Measurements from ENCODE around the gene MED29.

Gene MED29

GRCh38 chr19:39382991-39383828 is 8.0 kb upstream of the MED29 start:
- TF ChIP-seq, protein P1, sequence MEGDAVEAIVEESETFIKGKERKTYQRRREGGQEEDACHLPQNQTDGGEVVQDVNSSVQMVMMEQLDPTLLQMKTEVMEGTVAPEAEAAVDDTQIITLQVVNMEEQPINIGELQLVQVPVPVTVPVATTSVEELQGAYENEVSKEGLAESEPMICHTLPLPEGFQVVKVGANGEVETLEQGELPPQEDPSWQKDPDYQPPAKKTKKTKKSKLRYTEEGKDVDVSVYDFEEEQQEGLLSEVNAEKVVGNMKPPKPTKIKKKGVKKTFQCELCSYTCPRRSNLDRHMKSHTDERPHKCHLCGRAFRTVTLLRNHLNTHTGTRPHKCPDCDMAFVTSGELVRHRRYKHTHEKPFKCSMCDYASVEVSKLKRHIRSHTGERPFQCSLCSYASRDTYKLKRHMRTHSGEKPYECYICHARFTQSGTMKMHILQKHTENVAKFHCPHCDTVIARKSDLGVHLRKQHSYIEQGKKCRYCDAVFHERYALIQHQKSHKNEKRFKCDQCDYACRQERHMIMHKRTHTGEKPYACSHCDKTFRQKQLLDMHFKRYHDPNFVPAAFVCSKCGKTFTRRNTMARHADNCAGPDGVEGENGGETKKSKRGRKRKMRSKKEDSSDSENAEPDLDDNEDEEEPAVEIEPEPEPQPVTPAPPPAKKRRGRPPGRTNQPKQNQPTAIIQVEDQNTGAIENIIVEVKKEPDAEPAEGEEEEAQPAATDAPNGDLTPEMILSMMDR (IDR thresholded peaks at IDR 0.05) = no peak
- Mint-ChIP-seq H3K9me3 (no peaks in the 10 kb centered on the region), H3K36me3 (ENCODE audit: low read depth) (peaks cover 72% of the 10 kb centered on the region), H3K27me3 (ENCODE audit: low read depth, poor library complexity) (no peaks in the 10 kb centered on the region), H3K27ac (peak overlapping the region; percentile 73), H3K4me3 (no peak overlapping the region), H3K4me1 (no peaks in the 10 kb centered on the region)
- no peak for DNase-seq

DNA sequence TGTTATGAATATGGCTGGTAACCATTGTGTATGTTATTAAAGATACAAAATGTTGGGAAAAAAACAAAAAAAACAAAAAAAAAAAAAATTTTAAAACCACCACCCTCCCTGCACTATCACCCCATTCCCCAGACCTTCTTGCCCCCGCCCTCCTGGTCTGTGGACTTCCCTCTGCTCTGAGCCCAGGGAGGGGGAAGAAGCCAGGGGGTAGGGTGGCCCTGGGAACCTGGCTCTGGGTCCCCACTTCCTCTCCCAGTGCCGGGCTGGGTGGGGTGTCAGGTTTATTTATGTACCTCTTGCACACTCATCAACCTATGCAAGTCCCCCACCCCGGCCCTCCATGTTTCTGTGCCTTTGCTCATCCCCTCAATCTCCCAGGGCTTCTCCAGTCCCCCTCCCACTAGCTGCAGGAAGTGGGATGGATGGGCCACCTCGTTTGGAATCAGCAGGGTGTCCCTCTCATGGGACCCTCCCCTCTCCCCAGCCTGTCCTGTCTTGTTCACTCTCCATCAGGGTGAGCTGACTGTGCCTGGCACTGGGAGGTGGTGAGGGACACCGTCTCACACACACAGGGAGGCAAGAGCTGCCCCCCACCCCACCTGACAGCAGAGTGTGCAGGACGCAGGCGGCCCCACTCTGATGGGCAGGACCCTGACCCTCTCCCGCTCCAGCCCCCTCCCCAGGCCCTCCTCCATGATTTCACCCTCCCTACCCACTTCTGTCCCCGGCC is 6.2 kb upstream of the MED29 start:
- Mint-ChIP-seq H3K4me1 (peaks cover 8% of the 10 kb centered on the region), H3K27ac (peak overlapping the region; percentile 98), H3K27me3 (ENCODE audit: low read depth, poor library complexity) (no peaks in the 10 kb centered on the region), H3K4me3 (no peak overlapping the region), H3K9me3 (no peaks in the 10 kb centered on the region), H3K36me3 (ENCODE audit: low read depth) (peaks cover 71% of the 10 kb centered on the region)
- TF ChIP-seq, protein P1 (IDR thresholded peaks at IDR 0.05) = no peak
- no peak for DNase-seq

DNA sequence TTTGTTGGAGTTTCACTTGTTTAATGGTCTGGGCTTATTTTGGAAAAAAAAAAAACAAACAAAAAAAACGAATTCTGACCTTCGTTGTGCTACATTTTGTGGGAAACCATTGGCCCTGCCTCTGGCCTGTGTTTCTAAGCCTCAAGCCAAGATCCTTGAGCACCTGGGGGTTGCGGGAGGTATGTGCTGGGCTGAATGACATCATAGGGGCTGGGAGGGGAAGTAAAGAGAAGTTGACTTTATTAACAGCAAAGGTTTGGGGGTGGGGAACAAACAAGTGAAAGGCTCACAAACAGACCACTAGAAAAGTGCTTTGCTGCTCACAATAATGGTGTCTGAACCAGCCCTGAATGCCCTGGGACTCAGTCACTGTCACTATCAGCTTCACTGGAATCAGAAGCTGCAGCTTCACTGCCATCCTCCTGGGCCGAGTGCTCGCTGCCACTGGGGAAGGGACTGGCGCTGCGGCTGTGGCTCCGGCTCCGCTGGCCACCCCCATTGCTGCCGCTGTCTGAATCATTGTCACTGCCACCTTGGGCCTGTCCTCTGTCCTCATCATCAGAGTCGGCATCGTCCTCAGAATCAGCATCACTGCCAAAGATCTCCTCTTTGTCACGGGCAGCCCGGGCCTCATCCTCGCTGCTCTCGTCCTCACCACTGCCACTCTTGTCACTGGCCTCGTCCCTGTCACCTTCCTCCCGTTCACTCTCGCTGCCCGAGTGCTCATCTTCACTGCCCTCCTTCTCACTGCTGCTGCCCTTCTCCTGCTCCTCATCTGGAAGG is 5.4 kb upstream of the MED29 start:
- TF ChIP-seq, protein P1 (IDR thresholded peaks at IDR 0.05) = no peak
- no peaks in the 10 kb centered on the region for H3K9me3 Mint-ChIP-seq
- no peaks in the 10 kb centered on the region for H3K27me3 Mint-ChIP-seq (ENCODE audit: low read depth, poor library complexity)
- no peak overlapping the region for H3K4me3 Mint-ChIP-seq
- H3K36me3 Mint-ChIP-seq (ENCODE audit: low read depth) = peaks cover 66% of the 10 kb centered on the region
- H3K4me1 Mint-ChIP-seq = peaks cover 13% of the 10 kb centered on the region
- DNase-seq = no peak
- peak overlapping the region; percentile 98 for H3K27ac Mint-ChIP-seq

DNA sequence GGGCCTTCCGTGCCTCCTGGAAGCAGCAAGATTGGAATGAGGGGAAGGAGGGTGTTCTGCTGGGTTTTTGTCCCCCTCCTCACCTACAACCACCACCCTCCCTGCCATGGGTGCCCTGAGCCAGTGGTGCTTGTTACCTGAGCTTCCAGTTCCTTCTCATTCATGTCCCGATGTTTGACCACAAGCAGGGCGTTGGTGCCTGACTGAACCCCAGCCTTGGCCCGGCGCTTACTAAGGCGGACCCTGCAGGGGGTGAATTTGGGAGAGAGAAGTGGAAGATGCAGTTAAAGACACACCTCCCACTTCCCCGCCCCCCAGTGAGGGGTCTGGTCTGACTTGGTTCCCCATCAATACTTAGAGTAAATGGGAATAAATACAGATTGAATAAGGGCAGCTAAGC is 4.6 kb upstream of the MED29 start:
- no peaks in the 10 kb centered on the region for H3K27me3 Mint-ChIP-seq (ENCODE audit: low read depth, poor library complexity)
- no peaks in the 10 kb centered on the region for H3K9me3 Mint-ChIP-seq
- H3K4me3 Mint-ChIP-seq = no peak overlapping the region
- peak overlapping the region; percentile 43 for H3K27ac Mint-ChIP-seq
- TF ChIP-seq, protein P1 (IDR thresholded peaks at IDR 0.05) = no peak
- no peak for DNase-seq
- peaks cover 58% of the 10 kb centered on the region for H3K36me3 Mint-ChIP-seq (ENCODE audit: low read depth)
- H3K4me1 Mint-ChIP-seq = peaks cover 17% of the 10 kb centered on the region

DNA sequence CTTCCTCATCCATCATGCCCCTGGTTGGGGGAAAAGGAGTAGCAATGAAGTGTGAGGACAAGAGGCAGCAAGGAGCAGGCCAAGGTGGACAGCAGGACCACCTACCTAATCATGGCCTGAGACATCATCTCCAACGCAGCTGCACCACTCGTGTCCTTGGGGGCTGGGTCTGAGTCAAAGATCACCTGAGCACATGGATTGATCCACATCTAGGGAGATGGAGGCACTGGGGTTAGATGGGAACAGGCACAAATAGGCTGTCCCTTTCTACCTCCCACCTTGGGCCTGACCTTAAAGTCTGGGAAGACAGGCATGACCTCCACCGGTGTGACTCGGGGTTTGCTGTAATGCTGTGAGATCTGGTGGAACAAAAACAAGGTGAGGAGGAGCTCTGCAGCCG is 2.5 kb upstream of the MED29 start:
- Mint-ChIP-seq H3K4me1 (peaks cover 30% of the 10 kb centered on the region), H3K27ac (no peak overlapping the region), H3K36me3 (ENCODE audit: low read depth) (peaks cover 46% of the 10 kb centered on the region), H3K27me3 (ENCODE audit: low read depth, poor library complexity) (no peaks in the 10 kb centered on the region), H3K4me3 (peak overlapping the region; percentile 59), H3K9me3 (no peaks in the 10 kb centered on the region)
- TF ChIP-seq, protein P1 (IDR thresholded peaks at IDR 0.05) = no peak
- no peak for DNase-seq

Data from nephron progenitor cell (in vitro differentiated cells).